Psoas muscle (tissue), 8 donors: ENCODE data around the gene CLIC4. TPM values are rescaled to one million over a fixed set of nuclear protein-coding genes. Genes with fewer than 3 reads are reported as not detected.
"Not testable (repeated sequence)": the region's sequence is repeated elsewhere in the genome, so short reads cannot be mapped to it uniquely, and the experiment has no call there.

Experiments used
- ATAC-seq, 4 donors: fragments of 200-7000 bp; cut with Tn5 transposase; one replicate each; pipeline ENCODE4 v1.9.1; 2020; ENCODE audit warnings: moderate library complexity in 3 of 4, mild to moderate bottlenecking in 2 of 4
- DNase-seq, 2 donors: peaks; one replicate each; pipeline ENCODE4 v3.0.0-alpha.2; 2020
- H3K27ac ChIP-seq: fragments of 200-600 bp; one replicate; pipeline ENCODE4 v1.8.0; 2022
- H3K27me3 ChIP-seq, 3 donors: fragments of 200-600 bp in 1 of 3; one replicate each; pipeline versions ENCODE4 v1.6.1 to v1.8.0; 2013 to 2022; ENCODE audit warnings: low read length in 2 of 3, mild to moderate bottlenecking in 2 of 3, moderate library complexity in 1 of 3; ENCODE audit not compliant: insufficient read depth in 3 of 3
- H3K36me3 ChIP-seq, 2 donors: fragments of 200-600 bp in 1 of 2; one replicate each; pipeline versions ENCODE4 v1.6.1 to v1.8.0; 2013 to 2022; ENCODE audit warnings: low read depth in 1 of 2, mild to moderate bottlenecking in 1 of 2, moderate library complexity in 1 of 2; ENCODE audit not compliant: insufficient read depth in 1 of 2
- H3K4me1 ChIP-seq: fragments of 200-600 bp; one replicate; pipeline ENCODE4 v1.8.0; 2022
- H3K4me3 ChIP-seq: fragments of 200-600 bp; one replicate; pipeline ENCODE4 v1.8.0; 2022; ENCODE audit warnings: mild to moderate bottlenecking
- H3K9me3 ChIP-seq: fragments of 200-600 bp; one replicate; pipeline ENCODE4 v1.8.0; 2022
- CTCF ChIP-seq: fragments of 200-600 bp; IDR thresholded peaks from one replicate; pipeline ENCODE4 v1.8.0; 2022; ENCODE audit warnings: antibody characterized with exemption
- WGBS, 3 donors: extraction: QIAGEN DNeasy Blood & Tissue Kit; methylation state at CpG; one replicate each; pipeline versions ENCODE4 v1.1.6 to v1.1.7; 2013; 5-methylcytosine and 5-hydroxymethylcytosine counted together
- intact Hi-C, 2 donors: fragments of 100-400 bp; cut with DNase I; formaldehyde crosslinking; loops; one replicate each; pipeline versions ENCODE4 v1.11.0 to v1.14.2; 2022
- polyA plus RNA-seq, 3 donors: library from polyadenylated mRNA; stranded (reverse); fragments of 200-250 nt; gene quantifications; one replicate each; pipeline ENCODE4 v1.2.3, GENCODE V29; 2013
- total RNA-seq, 4 donors: library from RNA; stranded (reverse); fragmentation: NEBNext Ultra II Directional in 2 of 4; extraction: Animal tissue kit (Norgen Biotek cat#: 25700) in 2 of 4; gene quantifications; one replicate each; pipeline versions ENCODE4 v1.2.1 to v1.2.4, GENCODE V29; 2021 to 2023
- donor health status: healthy with polysubstance abuse.
- donor health status: DM: no; HTN: no; CAD: no; lungs with moderate emphysema.
- donor health status: Bipolar disorder and iron deficiency.
- donor health status: healthy.
- donor health status: DM: yes; HTN: yes; CAD: no.
- donor health status: DM: no; HTN: no; CAD: no.
- donor health status: DM: no; HTN: no; CAD: no.
- donor health status: DM: yes; HTN: yes; CAD: no.

The CLIC4 gene
- total and polyA plus RNA-seq, 7 donors: 22.1 to 67.3 (median 44.8) TPM

GRCh38 chr1:24886241-24886640 is 141.0 kb downstream of the CLIC4 start:
- intact Hi-C loops: no loop called here
- no peak for ATAC-seq
- DNase-seq: no peak
- 64 to 88% (median 83%) methylated on average over 1 of the region's 1 CpG for WGBS, 3 donors
- Histone ChIP-seq H3K27ac (no peak overlapping the region), H3K4me1 (no peaks in the 10 kb centered on the region), H3K27me3 (peaks cover 0 to 4% (median 2%) of the 10 kb centered on the region in 3 donors), H3K4me3 (no peak overlapping the region), H3K36me3 (no peaks in the 10 kb centered on the region), H3K9me3 (peaks cover 8% of the 10 kb centered on the region)
- no peak for TF ChIP-seq CTCF

GRCh38 chr1:24888061-24888970 is 143.1 kb downstream of the CLIC4 start:
- Histone ChIP-seq H3K9me3 (peaks cover 5% of the 10 kb centered on the region), H3K4me1 (no peaks in the 10 kb centered on the region), H3K27me3 (peaks cover 0 to 4% (median 2%) of the 10 kb centered on the region in 3 donors), H3K36me3 (no peaks in the 10 kb centered on the region), H3K27ac (no peak overlapping the region), H3K4me3 (no peak overlapping the region)
- no peak for TF ChIP-seq CTCF
- DNase-seq (no peak), ATAC-seq (no peak)
- intact Hi-C loops: no loop called here
- 86 to 94% (median 87%) methylated on average over 9 of the region's 9 CpGs for WGBS, 3 donors

GRCh38 chr1:24888971-24889676 is 143.9 kb downstream of the CLIC4 start:
- 79 to 80% (median 80%) methylated on average over 4 of the region's 4 CpGs for WGBS, 3 donors
- no peaks in the 10 kb centered on the region for H3K9me3 ChIP-seq
- H3K27ac ChIP-seq: no peak overlapping the region
- no peak for DNase-seq
- TF ChIP-seq CTCF: no peak
- H3K4me3 ChIP-seq: no peak overlapping the region
- H3K4me1 ChIP-seq: no peaks in the 10 kb centered on the region
- no peak for ATAC-seq
- no peaks in the 10 kb centered on the region for H3K36me3 ChIP-seq
- peaks cover 0 to 4% (median 2%) of the 10 kb centered on the region in 3 donors for H3K27me3 ChIP-seq
- intact Hi-C loops: no loop called here

- Histone ChIP-seq H3K4me1 (no peaks in the 10 kb centered on the region), H3K36me3 (no peaks in the 10 kb centered on the region), H3K27ac (no peak overlapping the region), H3K27me3 (peaks cover 0 to 4% (median 2%) of the 10 kb centered on the region in 3 donors), H3K9me3 (no peaks in the 10 kb centered on the region), H3K4me3 (no peak overlapping the region)
- WGBS, 3 donors: 72 to 78% (median 76%) methylated on average over 2 of the region's 2 CpGs
- ATAC-seq (no peak), DNase-seq (no peak)
- no peak for TF ChIP-seq CTCF
- intact Hi-C loops: no loop called here
Observed at GRCh38 chr1:24890887-24891286, 145.6 kb downstream of the CLIC4 start.

- H3K36me3 ChIP-seq, H3K4me1 ChIP-seq, intact Hi-C loops, ATAC-seq, H3K27me3 ChIP-seq, H3K4me3 ChIP-seq, H3K27ac ChIP-seq, H3K9me3 ChIP-seq, DNase-seq: not testable (repeated sequence)
- WGBS, 3 donors: 48 to 62% (median 50%) methylated on average over 1 of the region's 1 CpG
Observed at GRCh38 chr1:24891367-24891766, 146.1 kb downstream of the CLIC4 start.
